Measurements from ENCODE around the gene ETV5. TPM values are rescaled to one million over a fixed set of nuclear protein-coding genes. Genes with fewer than 3 reads are reported as not detected.

The ETV5 gene
- total RNA-seq, 1 donor from 2014 or later = 54.1 TPM

DNA sequence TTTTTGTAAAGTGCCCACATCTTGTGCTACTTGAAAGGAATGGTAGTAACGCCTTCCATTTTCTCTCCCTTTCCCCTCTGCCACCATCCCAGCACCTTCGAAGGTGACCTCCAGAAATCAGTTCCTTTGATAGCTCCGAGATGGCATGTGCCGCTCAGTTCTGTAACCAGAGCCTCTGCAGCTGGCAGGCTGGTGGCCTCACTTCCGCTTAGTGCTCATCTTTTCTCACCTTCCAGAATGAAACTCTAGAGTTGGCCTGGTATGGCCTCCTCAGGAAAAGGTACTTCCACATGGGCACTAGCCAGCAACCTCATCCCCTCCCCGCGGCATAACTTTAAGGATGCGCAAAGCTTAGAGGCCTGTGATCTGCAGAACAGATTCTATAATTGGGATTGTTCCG, 38.8 kb downstream of the ETV5 start:
- TF ChIP-seq CTCF (IDR thresholded peaks at IDR 0.05; ENCODE audit: unreplicated experiment) = no peak
- Mint-ChIP-seq H3K4me1 (ENCODE audit: low read depth) (peaks cover 9% of the 10 kb centered on the region), H3K9me3 (ENCODE audit: low read depth) (peaks cover 3% of the 10 kb centered on the region), H3K27me3 (no peaks in the 10 kb centered on the region), H3K36me3 (ENCODE audit: insufficient read depth) (peaks cover 33% of the 10 kb centered on the region), H3K4me3 (ENCODE audit: low read depth) (no peak overlapping the region), H3K27ac (no peak overlapping the region)
- DNase-seq (ENCODE audit: low spot score, unreplicated experiment) = no peak

- Mint-ChIP-seq H3K36me3 (ENCODE audit: insufficient read depth) (peaks cover 29% of the 10 kb centered on the region), H3K4me3 (ENCODE audit: low read depth) (no peak overlapping the region), H3K27ac (no peak overlapping the region), H3K9me3 (ENCODE audit: low read depth) (no peaks in the 10 kb centered on the region), H3K27me3 (no peaks in the 10 kb centered on the region), H3K4me1 (ENCODE audit: low read depth) (peaks cover 9% of the 10 kb centered on the region)
- DNase-seq (ENCODE audit: low spot score, unreplicated experiment) = no peak
- no peak for TF ChIP-seq CTCF (IDR thresholded peaks at IDR 0.05; ENCODE audit: unreplicated experiment)
Measured at GRCh38 chr3:186069199-186069598, 39.7 kb downstream of the ETV5 start.

DNA sequence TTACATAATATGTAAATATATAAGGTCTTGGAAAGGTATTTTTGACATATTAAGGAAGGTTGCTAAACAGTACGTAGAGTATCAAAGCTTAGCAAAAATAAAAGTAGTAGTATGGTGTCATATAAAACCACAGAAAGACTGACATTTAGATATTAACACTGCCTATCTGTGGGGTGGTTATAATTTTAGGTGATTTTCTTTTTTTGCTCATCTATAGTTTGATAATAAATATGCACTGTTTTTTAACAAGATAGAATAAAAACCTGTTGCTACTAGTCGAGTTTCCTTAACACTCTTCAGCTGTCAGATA, 40.7 kb downstream of the ETV5 start:
- peaks cover 32% of the 10 kb centered on the region for H3K36me3 Mint-ChIP-seq (ENCODE audit: insufficient read depth)
- no peak overlapping the region for H3K27ac Mint-ChIP-seq
- no peak for DNase-seq (ENCODE audit: low spot score, unreplicated experiment)
- TF ChIP-seq CTCF (IDR thresholded peaks at IDR 0.05; ENCODE audit: unreplicated experiment) = no peak
- H3K4me1 Mint-ChIP-seq (ENCODE audit: low read depth) = peaks cover 9% of the 10 kb centered on the region
- H3K27me3 Mint-ChIP-seq = no peaks in the 10 kb centered on the region
- H3K4me3 Mint-ChIP-seq (ENCODE audit: low read depth) = no peak overlapping the region
- no peaks in the 10 kb centered on the region for H3K9me3 Mint-ChIP-seq (ENCODE audit: low read depth)

GRCh38 chr3:186067360-186068242, 41.3 kb downstream of the ETV5 start:
- Mint-ChIP-seq H3K27ac (no peak overlapping the region), H3K36me3 (ENCODE audit: insufficient read depth) (peaks cover 31% of the 10 kb centered on the region), H3K9me3 (ENCODE audit: low read depth) (no peaks in the 10 kb centered on the region), H3K4me3 (ENCODE audit: low read depth) (no peak overlapping the region), H3K4me1 (ENCODE audit: low read depth) (peaks cover 9% of the 10 kb centered on the region), H3K27me3 (no peaks in the 10 kb centered on the region)
- DNase-seq (ENCODE audit: low spot score, unreplicated experiment) = no peak
- TF ChIP-seq CTCF (IDR thresholded peaks at IDR 0.05; ENCODE audit: unreplicated experiment) = no peak

DNA sequence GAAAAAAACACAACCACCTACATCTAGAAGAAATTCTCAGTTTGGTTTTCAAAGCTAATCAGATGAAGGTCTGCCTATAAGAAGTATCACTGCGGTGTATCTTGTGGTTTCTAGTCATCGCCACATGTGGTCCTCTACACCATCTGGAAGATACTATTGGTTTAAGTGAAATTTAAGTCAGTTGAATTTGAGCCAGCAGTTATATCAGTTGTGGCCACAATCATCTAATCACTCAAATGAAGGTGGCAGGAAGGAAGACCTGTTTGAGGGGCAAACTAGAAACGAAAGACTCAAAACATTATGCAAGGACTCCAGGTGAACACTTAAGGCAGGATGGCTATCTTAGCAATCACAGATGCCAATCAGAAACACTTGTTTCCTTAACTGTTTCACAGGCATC, 48.7 kb downstream of the ETV5 start:
- Mint-ChIP-seq H3K4me3 (ENCODE audit: low read depth) (no peak overlapping the region), H3K9me3 (ENCODE audit: low read depth) (no peaks in the 10 kb centered on the region), H3K36me3 (ENCODE audit: insufficient read depth) (peaks cover 28% of the 10 kb centered on the region), H3K27ac (no peak overlapping the region), H3K4me1 (ENCODE audit: low read depth) (peaks cover 8% of the 10 kb centered on the region), H3K27me3 (no peaks in the 10 kb centered on the region)
- TF ChIP-seq CTCF (IDR thresholded peaks at IDR 0.05; ENCODE audit: unreplicated experiment) = no peak
- DNase-seq (ENCODE audit: low spot score, unreplicated experiment) = no peak
